Right atrium auricular region (tissue), 2 donors: ENCODE results near the gene LRFN3. TPM values are rescaled to one million over a fixed set of nuclear protein-coding genes. Genes with fewer than 3 reads are reported as not detected.

ENCODE experiments used
- DNase-seq: peaks from one replicate; pipeline ENCODE4 v3.0.0-alpha.2; 2019; ENCODE audit warnings: low spot score
- H3K27ac ChIP-seq, 2 donors: fragments of 200-600 bp; sonication (generic); 1 replicate in 1 of 2; 2 replicates in 1 of 2; pipeline ENCODE4 v1.5.1; 2016 to 2019
- H3K27me3 ChIP-seq, 2 donors: fragments of 200-600 bp; sonication (generic); one replicate each; pipeline versions ENCODE4 v1.5.1 to v1.6.0; 2017 to 2019
- H3K36me3 ChIP-seq: fragments of 200-600 bp; sonication (generic); one replicate; pipeline ENCODE4 v1.5.1; 2016
- H3K4me1 ChIP-seq, 2 donors: fragments of 200-600 bp; sonication (generic); one replicate each; pipeline versions ENCODE4 v1.5.1 to v1.6.0; 2017 to 2019
- H3K4me3 ChIP-seq, 2 donors: fragments of 200-600 bp; sonication (generic); 1 replicate in 1 of 2; 2 replicates in 1 of 2; pipeline ENCODE4 v1.5.1; 2017 to 2019; ENCODE audit warnings: mild to moderate bottlenecking in 1 of 2, moderate library complexity in 1 of 2
- H3K9me3 ChIP-seq, 2 donors: fragments of 200-600 bp; sonication (generic); one replicate each; pipeline ENCODE4 v1.5.1; 2019
- total RNA-seq, 2 donors: library from RNA; depleted of rRNA; stranded (reverse); fragments of >200 nt; gene quantifications; one replicate each; pipeline ENCODE4 v1.1.0, GENCODE V29; 2016
- TF ChIP-seq, protein P1 (sequence below), 2 donors: fragments of 200-600 bp; sonication (generic); IDR thresholded peaks; one replicate each; pipeline ENCODE4 v1.5.1; 2019; ENCODE audit warnings: antibody characterized with exemption in 2 of 2

Gene LRFN3
- total RNA-seq, 2 donors from 2014 or later: 10.5 to 13.1 TPM

DNA sequence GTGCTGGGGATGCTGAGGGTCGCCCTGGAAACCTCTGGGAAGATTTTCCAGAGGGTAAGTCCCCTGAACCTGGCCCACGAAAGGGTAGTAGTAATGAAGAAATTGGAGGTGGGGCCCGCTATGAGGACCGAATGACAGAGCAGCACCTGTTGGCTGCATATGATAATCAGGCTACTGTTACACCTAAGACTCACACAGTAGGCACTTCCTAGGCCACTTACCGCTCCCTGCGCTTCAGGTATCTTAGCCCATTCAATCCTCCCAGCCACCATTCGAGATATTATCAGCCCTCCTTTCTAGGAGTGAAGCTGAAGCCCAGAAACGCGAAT, 4.3 kb upstream of the LRFN3 start:
- H3K9me3 ChIP-seq: no peaks in the 10 kb centered on the region
- H3K27ac ChIP-seq: no peak overlapping the region
- TF ChIP-seq, protein P1, sequence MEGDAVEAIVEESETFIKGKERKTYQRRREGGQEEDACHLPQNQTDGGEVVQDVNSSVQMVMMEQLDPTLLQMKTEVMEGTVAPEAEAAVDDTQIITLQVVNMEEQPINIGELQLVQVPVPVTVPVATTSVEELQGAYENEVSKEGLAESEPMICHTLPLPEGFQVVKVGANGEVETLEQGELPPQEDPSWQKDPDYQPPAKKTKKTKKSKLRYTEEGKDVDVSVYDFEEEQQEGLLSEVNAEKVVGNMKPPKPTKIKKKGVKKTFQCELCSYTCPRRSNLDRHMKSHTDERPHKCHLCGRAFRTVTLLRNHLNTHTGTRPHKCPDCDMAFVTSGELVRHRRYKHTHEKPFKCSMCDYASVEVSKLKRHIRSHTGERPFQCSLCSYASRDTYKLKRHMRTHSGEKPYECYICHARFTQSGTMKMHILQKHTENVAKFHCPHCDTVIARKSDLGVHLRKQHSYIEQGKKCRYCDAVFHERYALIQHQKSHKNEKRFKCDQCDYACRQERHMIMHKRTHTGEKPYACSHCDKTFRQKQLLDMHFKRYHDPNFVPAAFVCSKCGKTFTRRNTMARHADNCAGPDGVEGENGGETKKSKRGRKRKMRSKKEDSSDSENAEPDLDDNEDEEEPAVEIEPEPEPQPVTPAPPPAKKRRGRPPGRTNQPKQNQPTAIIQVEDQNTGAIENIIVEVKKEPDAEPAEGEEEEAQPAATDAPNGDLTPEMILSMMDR (IDR thresholded peaks at IDR 0.05): peak in 1 of 2 donors; percentile 3
- no peaks in the 10 kb centered on the region for H3K36me3 ChIP-seq
- DNase-seq: no peak
- H3K4me3 ChIP-seq: peak overlapping the region in 1 of 2 donors; percentile 35
- H3K4me1 ChIP-seq: peaks cover 0 to 23% of the 10 kb centered on the region in 2 donors
- no peaks in the 10 kb centered on the region for H3K27me3 ChIP-seq

DNA sequence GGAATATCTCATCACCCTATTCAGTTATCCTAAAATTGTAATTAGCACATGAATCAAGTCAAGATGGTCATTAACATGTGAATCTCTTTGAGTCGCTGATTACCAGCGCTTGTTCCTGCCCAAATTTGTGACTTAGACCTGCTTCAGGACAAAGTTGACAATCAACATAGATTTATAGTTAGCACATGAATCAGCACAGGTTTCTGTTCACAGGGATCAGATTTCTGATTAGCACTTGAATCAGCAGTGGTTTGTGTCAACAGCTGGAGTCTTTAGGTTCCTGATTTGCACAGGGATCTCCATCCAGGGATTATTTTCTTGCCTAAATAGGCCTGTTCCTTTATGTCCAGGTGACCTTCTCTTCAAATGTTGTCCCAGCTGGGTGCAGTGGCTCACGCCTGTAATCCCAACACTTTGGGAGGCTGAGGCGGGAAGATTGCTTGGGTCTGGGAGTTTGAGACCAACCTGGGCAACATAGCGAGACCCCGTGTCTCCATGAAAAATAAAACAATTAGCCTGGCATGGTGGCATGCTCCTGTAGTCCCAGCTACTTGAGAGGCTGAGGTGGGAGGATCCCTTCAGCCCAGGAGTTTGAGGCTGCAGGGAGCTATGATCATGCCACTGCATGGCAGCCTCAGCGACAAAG, 3.8 kb upstream of the LRFN3 start:
- TF ChIP-seq, protein P1 (IDR thresholded peaks at IDR 0.05): no peak
- H3K4me3 ChIP-seq: no peak overlapping the region
- no peaks in the 10 kb centered on the region for H3K36me3 ChIP-seq
- no peak overlapping the region for H3K27ac ChIP-seq
- no peaks in the 10 kb centered on the region for H3K9me3 ChIP-seq
- no peak for DNase-seq
- peaks cover 0 to 29% of the 10 kb centered on the region in 2 donors for H3K4me1 ChIP-seq
- H3K27me3 ChIP-seq: no peaks in the 10 kb centered on the region

DNA sequence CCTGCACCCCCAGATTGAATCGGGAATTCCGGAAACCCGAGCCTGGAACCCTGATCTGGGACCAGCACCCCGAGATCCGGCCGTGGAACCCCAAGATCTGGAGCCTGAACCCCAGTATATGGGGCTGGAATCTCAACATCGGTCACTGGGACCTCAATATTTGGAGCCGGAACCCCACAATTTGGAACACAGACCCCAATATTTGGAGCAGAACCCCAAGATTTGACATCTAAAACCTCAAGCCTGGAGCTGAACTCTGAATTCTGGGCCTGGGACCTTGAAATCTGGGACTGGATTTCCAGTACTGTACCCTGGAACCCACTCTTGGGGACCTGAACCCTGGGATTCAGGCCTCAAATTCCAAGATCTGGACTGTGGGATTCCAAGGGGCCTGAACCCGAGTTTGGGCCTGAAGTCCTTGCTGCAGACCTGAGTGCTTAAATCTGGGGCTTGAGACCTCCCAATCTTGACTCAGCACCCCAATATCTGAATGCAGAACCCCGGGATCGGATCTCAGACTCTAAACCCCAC, 629 bp downstream of the LRFN3 start:
- H3K4me1 ChIP-seq: peaks cover 0 to 29% of the 10 kb centered on the region in 2 donors
- no peak for DNase-seq
- H3K9me3 ChIP-seq: no peaks in the 10 kb centered on the region

DNA sequence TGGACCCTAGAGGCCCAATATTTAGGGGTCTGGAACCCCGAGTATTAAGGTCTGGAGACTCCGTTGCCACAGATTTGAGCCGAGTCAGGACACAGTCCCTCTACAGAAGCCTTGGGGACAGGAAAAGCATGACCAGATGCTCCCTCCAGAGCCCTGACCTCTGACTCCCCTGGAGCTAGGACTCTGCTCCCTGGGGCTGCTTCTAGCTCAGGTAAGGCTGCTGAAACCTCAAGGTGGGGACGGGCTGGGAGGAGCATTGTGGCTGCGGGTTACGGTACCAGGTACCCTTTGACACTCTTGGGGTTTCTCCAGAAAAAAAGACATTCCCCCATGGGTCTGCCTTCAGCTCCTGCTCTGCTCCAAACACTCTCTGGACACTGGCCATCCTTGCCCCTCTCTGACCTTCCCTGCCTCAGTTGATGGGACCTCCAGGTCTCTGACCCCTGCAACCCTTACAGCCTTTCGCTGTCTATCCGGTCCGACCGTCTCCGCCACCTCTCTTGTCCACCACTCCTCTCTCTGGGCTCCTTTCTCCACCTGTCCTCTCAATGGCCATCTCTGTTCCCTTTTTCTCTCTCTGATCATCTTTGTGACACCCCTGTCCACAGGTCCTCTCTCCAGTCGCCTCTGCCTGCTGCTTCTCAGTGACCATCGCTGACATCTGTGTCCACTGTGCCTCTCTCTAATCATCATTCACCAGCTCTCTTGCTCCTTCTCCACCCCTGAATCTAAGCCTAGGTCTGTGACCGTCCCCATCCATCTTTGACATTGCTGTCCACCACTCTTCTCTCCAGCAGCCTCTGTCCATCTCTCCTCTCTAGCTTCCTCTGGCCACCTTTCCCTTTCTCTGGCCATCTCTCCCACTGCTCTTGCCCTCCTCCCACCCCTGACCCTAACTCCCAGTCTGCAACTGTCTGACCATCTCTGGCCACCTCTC, 1.4 kb downstream of the LRFN3 start:
- Histone ChIP-seq H3K9me3 (no peaks in the 10 kb centered on the region), H3K27ac (peak overlapping the region in 1 of 2 donors; percentile 85), H3K27me3 (no peaks in the 10 kb centered on the region), H3K36me3 (peaks cover 22% of the 10 kb centered on the region), H3K4me3 (peak overlapping the region; percentile 79 to 89), H3K4me1 (peaks cover 0 to 27% of the 10 kb centered on the region in 2 donors)
- no peak for DNase-seq
- TF ChIP-seq, protein P1 (IDR thresholded peaks at IDR 0.05): no peak

More for the DNA sequence above, 629 bp downstream of the LRFN3 start:
- H3K27ac ChIP-seq: peak overlapping the region; percentile 81 to 85
- H3K27me3 ChIP-seq: no peaks in the 10 kb centered on the region
- peaks cover 16% of the 10 kb centered on the region for H3K36me3 ChIP-seq
- H3K4me3 ChIP-seq: peak overlapping the region; percentile 79 to 89
- TF ChIP-seq, protein P1 (IDR thresholded peaks at IDR 0.05): no peak

DNA sequence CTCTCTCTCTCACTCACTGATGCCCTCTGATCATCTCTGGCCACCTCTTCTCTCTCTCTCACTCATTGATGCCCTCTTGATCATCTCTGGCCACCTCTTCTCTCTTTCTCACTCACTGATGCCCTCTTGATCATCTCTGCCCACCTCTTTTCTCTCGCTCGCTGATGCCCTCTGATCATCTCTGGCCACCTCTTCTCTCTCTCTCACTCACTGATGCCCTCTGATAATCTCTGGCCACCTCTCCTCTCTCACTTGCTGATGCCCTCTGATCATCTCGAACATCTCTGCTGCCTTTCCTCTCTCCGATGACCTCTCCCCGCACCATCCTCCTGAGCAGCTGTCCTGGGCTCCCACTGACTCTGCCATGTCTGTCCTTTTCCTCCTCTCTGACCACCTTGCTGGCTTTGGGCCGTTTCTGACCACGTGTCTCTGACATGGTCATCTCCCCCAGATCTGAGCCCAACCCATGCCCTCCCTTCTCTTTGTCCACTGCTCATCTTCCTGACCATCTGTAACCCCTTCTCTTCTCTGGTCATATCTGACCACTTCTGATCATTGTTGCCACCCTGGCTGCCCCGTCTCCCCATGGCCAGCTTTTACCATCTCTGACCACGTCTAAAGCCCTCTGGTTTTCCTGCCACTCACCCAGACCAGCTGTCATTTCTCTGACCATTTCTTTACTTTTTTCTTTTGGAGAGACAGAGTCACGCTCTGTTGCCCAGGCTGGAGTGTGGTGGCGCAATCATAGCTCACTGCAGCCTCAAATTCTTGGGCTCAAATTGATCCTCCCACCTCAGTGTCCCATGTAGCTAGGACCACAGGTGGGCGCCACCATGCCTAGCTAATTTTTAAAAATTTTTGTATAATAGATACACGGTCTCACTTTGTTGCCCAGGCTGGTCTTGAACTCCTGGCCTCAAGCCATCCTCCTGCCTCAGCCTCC, 2.4 kb downstream of the LRFN3 start:
- TF ChIP-seq, protein P1 (IDR thresholded peaks at IDR 0.05): no peak
- DNase-seq: no peak
- H3K27me3 ChIP-seq: no peaks in the 10 kb centered on the region
- H3K4me1 ChIP-seq: peaks cover 0 to 27% of the 10 kb centered on the region in 2 donors
- H3K9me3 ChIP-seq: no peaks in the 10 kb centered on the region
- H3K4me3 ChIP-seq: peak overlapping the region in 1 of 2 donors; percentile 79
- H3K36me3 ChIP-seq: peaks cover 22% of the 10 kb centered on the region
- no peak overlapping the region for H3K27ac ChIP-seq
